Spinal cord (tissue), 10 donors: ENCODE measurements around the gene DLK1. TPM values are rescaled to one million over a fixed set of nuclear protein-coding genes. Genes with fewer than 3 reads are reported as not detected.

Source experiments
- DNase-seq, 6 donors: peaks; one replicate each; pipeline versions ENCODE4 v3.0.0 to v3.0.0-alpha.2; 2013 to 2015; ENCODE audit warnings: low spot score in 6 of 6, low read depth in 4 of 6
- H3K27ac ChIP-seq: one replicate; pipeline ENCODE4 v1.5.1; 2013; ENCODE audit warnings: low read depth, low read length, control low read depth
- H3K27me3 ChIP-seq: one replicate; pipeline ENCODE4 v1.6.1; 2013; ENCODE audit warnings: low read length; ENCODE audit not compliant: control insufficient read depth, insufficient read depth
- H3K36me3 ChIP-seq: one replicate; pipeline ENCODE4 v1.6.1; 2013; ENCODE audit warnings: low read length; ENCODE audit not compliant: control insufficient read depth, insufficient read depth
- H3K4me1 ChIP-seq: one replicate; pipeline ENCODE4 v1.6.1; 2013; ENCODE audit warnings: low read length; ENCODE audit not compliant: control insufficient read depth, insufficient read depth
- H3K4me3 ChIP-seq: one replicate; pipeline ENCODE4 v1.5.1; 2013; ENCODE audit warnings: low read depth, low read length, control low read depth
- H3K9me3 ChIP-seq: one replicate; pipeline ENCODE4 v1.6.1; 2013; ENCODE audit warnings: low read length; ENCODE audit not compliant: control insufficient read depth, insufficient read depth
- WGBS: methylation state at CpG from one replicate; pipeline ENCODE4 v1.1.5; 2013; ENCODE audit warnings: missing lambda C conversion rate; ENCODE audit not compliant: insufficient coverage; 5-methylcytosine and 5-hydroxymethylcytosine counted together
- polyA plus RNA-seq, 2 donors: library from polyadenylated mRNA; unstranded; fragments of 120-200 nt; gene quantifications; one replicate each; pipeline ENCODE4 v1.2.1, GENCODE V29; 2013; ENCODE audit not compliant: insufficient read length in 2 of 2
- total RNA-seq, 2 donors: library from RNA; depleted of rRNA in 1 of 2; stranded (reverse); fragments of 120-200 nt in 1 of 2; fragments of >200 nt in 1 of 2; gene quantifications; one replicate each; pipeline versions ENCODE4 v1.2.3 to v1.2.4, GENCODE V29; 2013 to 2014
- donor health status: healthy.

The DLK1 gene
- total and polyA plus RNA-seq, 4 donors: 4.9 to 15.7 (median 6.9) TPM

DNA sequence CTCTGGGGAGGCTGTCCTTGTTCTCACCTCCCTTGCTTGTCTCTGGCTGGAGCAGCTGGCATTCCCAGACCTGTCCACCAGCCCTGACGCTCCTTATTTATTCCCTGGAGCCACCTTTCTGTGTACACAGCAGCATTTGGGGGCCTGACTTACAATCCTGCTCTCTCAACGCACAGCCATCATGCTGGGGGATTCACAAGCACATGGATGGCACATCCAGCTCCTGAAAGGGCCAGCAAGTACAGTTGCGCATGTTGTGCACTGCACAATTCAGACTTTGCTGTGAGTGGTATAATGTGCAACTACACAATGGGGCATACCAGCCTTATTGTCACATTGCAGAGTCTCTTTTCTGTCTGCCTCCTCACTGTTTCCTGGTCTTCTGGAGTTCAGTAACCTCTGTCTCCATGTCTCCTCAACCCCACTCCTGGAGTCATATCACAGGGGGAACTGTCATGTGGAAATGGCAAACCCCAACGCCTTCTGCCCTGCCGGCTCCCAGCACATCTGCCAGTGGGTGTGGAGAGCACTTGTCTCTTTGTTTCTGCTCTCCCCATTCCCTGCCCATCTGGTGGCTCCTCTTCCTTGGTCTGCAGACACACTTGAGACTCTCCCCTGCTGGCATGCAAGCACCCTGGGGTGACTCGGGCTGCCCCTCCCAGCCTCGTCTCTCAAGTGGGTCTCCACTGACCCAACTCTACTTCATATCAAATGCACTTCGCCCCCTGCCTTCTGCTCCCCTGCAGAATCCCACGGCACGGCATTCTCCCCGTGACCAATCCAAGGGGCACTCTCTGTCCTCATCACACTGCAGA, 58.0 kb downstream of the DLK1 start:
- H3K27me3 ChIP-seq: no peaks in the 10 kb centered on the region
- H3K4me3 ChIP-seq: no peak overlapping the region
- no peak overlapping the region for H3K27ac ChIP-seq
- H3K4me1 ChIP-seq: peaks cover 38% of the 10 kb centered on the region
- 96% methylated on average over 8 of the region's 11 CpGs for WGBS
- no peaks in the 10 kb centered on the region for H3K36me3 ChIP-seq
- no peak for DNase-seq
- H3K9me3 ChIP-seq: no peaks in the 10 kb centered on the region

DNA sequence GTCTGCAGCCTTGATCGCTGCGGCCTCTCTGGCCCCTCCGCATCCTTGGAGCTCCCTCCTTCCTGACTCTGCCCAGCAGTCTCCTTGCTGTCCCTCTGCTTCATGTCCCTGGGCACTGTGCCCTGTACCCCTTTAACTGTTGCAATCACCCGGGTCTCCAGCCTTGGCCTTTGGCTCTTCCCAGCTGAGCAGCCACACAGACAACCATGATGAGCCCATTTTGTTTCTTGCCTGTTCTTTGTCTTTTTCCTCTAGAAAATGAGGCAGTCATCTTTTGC, 58.6 kb downstream of the DLK1 start:
- H3K4me3 ChIP-seq: no peak overlapping the region
- peaks cover 38% of the 10 kb centered on the region for H3K4me1 ChIP-seq
- H3K36me3 ChIP-seq: no peaks in the 10 kb centered on the region
- H3K27ac ChIP-seq: no peak overlapping the region
- no peaks in the 10 kb centered on the region for H3K9me3 ChIP-seq
- H3K27me3 ChIP-seq: no peaks in the 10 kb centered on the region
- DNase-seq: no peak
- WGBS: 88% methylated on average over 4 of the region's 4 CpGs

DNA sequence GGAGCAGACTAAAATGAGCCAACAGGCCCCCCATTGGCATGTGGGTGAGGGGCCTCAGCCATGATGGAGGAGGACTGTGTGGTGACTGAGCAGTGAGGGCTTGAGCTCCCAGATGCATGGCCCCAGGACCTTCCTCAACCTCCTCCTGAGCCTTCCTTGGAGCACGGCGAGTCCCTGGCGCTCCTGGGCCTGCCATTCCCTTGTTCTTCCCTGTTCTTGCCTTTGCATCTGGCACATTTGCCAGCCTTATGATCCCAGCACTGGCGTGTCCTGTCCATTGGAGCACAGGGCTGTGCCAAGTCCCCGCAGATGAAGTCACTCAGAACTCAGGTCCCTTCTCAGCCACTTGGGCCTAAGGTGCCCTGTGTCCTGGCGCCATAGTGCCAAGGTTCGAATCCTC, 58.9 kb downstream of the DLK1 start:
- H3K9me3 ChIP-seq: no peaks in the 10 kb centered on the region
- no peak overlapping the region for H3K27ac ChIP-seq
- DNase-seq: no peak
- peaks cover 38% of the 10 kb centered on the region for H3K4me1 ChIP-seq
- 91% methylated on average over 6 of the region's 7 CpGs for WGBS
- no peak overlapping the region for H3K4me3 ChIP-seq
- H3K36me3 ChIP-seq: no peaks in the 10 kb centered on the region
- no peaks in the 10 kb centered on the region for H3K27me3 ChIP-seq

DNA sequence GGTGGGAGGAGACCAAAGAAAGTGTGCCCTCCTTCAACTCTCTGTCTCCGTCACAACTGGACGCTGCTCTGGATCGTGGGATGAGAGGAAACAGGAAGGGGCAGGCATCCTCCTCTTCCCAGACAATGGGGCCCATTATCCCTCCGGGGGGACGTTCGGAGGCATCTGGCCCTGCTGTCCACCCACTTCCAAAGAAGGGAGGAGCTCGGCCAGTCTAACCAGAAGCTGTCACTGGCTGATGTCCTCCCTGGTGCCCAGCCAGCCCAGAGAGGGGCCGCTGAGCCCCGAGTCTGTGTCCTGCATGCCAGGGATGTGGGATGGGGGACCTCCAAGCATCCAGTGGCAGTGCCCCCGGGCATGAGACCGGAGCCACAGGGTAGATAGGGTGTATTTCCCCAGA, 59.4 kb downstream of the DLK1 start:
- Histone ChIP-seq H3K27me3 (no peaks in the 10 kb centered on the region), H3K27ac (no peak overlapping the region), H3K36me3 (no peaks in the 10 kb centered on the region), H3K9me3 (no peaks in the 10 kb centered on the region), H3K4me3 (no peak overlapping the region), H3K4me1 (peaks cover 38% of the 10 kb centered on the region)
- WGBS: 31% methylated on average over 7 of the region's 11 CpGs
- DNase-seq: peak in 2 of 6 donors; percentile 39 to 43

DNA sequence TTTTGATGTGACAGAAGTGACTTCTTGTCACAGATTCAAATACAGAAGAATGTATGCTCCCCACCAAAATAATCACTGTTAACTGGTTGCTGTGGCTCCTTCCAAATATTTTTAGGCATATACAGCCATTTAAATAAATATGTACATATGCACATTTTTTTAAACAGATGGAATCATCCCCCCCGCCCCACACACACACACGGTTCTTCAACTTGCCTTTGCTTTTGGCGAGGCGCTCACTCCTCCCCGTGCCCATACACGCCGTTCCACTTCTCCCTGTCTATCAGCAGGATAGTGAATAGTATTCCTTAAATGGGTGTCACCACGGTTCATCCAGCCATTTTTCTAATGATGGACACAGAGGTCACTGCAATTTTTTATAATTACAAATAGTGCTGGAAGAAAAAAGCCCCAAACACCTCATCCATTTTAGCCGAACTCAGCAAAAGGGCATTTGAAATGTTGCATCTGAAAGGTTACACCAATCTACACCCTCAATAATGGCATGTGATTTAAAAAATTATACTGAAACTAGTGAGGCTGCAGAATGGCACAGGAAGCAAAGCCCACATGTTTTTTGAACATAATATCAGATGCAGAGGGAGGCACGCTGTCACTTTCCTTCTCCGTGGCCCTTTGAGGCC, 60.0 kb downstream of the DLK1 start:
- Histone ChIP-seq H3K27me3 (no peaks in the 10 kb centered on the region), H3K9me3 (no peaks in the 10 kb centered on the region), H3K4me1 (peaks cover 38% of the 10 kb centered on the region), H3K36me3 (no peaks in the 10 kb centered on the region), H3K4me3 (no peak overlapping the region), H3K27ac (no peak overlapping the region)
- no CpG with 5 or more reads among the region's 11 CpGs for WGBS
- peak in 1 of 6 donors; percentile 75 for DNase-seq

DNA sequence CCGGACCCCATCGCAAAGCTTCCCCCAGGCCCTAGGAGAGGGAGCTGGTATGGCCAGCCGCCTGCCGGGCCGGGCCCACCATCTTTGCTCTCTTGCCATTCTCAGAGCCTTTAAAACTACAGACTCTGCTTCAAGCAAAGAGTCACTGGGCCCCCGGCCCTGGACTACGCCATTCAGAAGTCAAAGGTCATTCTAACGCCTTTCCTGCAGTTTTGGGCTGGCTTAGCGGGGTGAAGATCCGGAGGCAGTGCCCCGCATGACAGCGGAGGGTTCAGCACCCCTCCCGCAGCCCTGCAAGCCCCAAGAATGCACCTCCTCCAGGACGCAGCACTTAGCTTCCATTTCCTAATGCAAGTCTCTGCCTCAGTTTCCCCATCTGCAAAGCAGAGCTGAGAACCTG, 61.0 kb downstream of the DLK1 start:
- WGBS: 93% methylated on average over 14 of the region's 14 CpGs
- no peak for DNase-seq
- H3K4me3 ChIP-seq: no peak overlapping the region
- H3K4me1 ChIP-seq: peaks cover 38% of the 10 kb centered on the region
- no peaks in the 10 kb centered on the region for H3K27me3 ChIP-seq
- H3K27ac ChIP-seq: no peak overlapping the region
- H3K36me3 ChIP-seq: no peaks in the 10 kb centered on the region
- H3K9me3 ChIP-seq: no peaks in the 10 kb centered on the region

Other genes with a start within 250 kb of the DLK1 start
- gene BEGAIN, start 139.5 kb upstream of the DLK1 start, total RNA-seq: 1 to 10 TPM; 4.9 to 7.0 TPM
- gene BEGAIN, start 139.5 kb upstream of the DLK1 start, polyA plus RNA-seq: 10 to 100 TPM; 19.4 to 26.6 TPM
- gene MEG3, start 99.2 kb downstream of the DLK1 start, total RNA-seq: 100 to 1,000 TPM; 250 to 280 TPM
- 1,000 to 10,000 TPM in 1 of 2 donors, 100 to 1,000 TPM in 1; 784 to 1,152 TPM for gene MEG3, start 99.2 kb downstream of the DLK1 start, polyA plus RNA-seq
- gene RTL1, start 176.8 kb downstream of the DLK1 start, total RNA-seq: under 1 TPM; 0.44 to 0.99 TPM
- 1 to 10 TPM; 1.1 to 2.2 TPM for gene RTL1, start 176.8 kb downstream of the DLK1 start, polyA plus RNA-seq